ENCODE data around the gene RSAD2. TPM values are rescaled to one million over a fixed set of nuclear protein-coding genes. Genes with fewer than 3 reads are reported as not detected.

RSAD2 gene
- total and polyA plus RNA-seq, 2 of the 4 experiments (the other 2 are of a cell fraction): not detected

GRCh38 chr2:6845903-6846302, 31.7 kb upstream of the RSAD2 start:
- no peak overlapping the region for H2BK5ac ChIP-seq (ENCODE audit: low read depth, low read length, poor library complexity, severe bottlenecking)
- no peak overlapping the region for H2BK15ac ChIP-seq (ENCODE audit: low read depth, low read length)
- H2AK9ac ChIP-seq (replicated peaks; ENCODE audit: low read depth, low read length, poor library complexity): no peak overlapping the region
- H2BK20ac ChIP-seq (ENCODE audit: low read depth, low read length): no peak overlapping the region
- no peak for ATAC-seq (ENCODE audit: low read depth)
- H3K23ac ChIP-seq (ENCODE audit: low read depth, low read length): no peak overlapping the region
- no peak overlapping the region for H3K4me2 ChIP-seq (ENCODE audit: low read depth, low read length)
- H2BK120ac ChIP-seq (ENCODE audit: low read depth, low read length): no peak overlapping the region
- no CpG with 5 or more reads among the region's 2 CpGs for WGBS, 2 experiments (ENCODE audit: extremely low coverage in 2 of 2, insufficient read length in 1 of 2)
- no peak overlapping the region for H3K18ac ChIP-seq (ENCODE audit: low read depth, low read length)
- H3K4ac ChIP-seq (ENCODE audit: low read depth, low read length): no peak overlapping the region
- H3K79me1 ChIP-seq (ENCODE audit: low read depth in 1 of 2, low read length in 2 of 2): no peaks in the 10 kb centered on the region
- H4K5ac ChIP-seq (ENCODE audit: low read depth, low read length): no peak overlapping the region
- peaks cover 11% of the 10 kb centered on the region for H3K9me3 ChIP-seq (ENCODE audit: control insufficient read depth, insufficient read depth, low read length)
- in situ Hi-C loops (cut with MboI; ENCODE audit: low sequenced_read_pairs): no loop called here
- H3K9me1 ChIP-seq (ENCODE audit: insufficient read depth, low read length): no peaks in the 10 kb centered on the region
- BruUV-seq (replicated peaks): no TSS peak
- H4K8ac ChIP-seq (ENCODE audit: low read depth in 2 of 2, low read length in 2 of 2): no peak overlapping the region
- ChIA-PET CTCF (no interaction called here), POLR2A (ENCODE audit: unreplicated experiment) (no interaction called here)
- H3K4me3 ChIP-seq (ENCODE audit: insufficient read depth, low read depth, low read length): no peak overlapping the region
- no peak overlapping the region for H4K91ac ChIP-seq (ENCODE audit: insufficient read depth, low read depth, low read length)
- intact Hi-C loops (cut with micrococcal nuclease): no loop called here
- DNase-seq: no peak
- H3K27ac ChIP-seq (ENCODE audit: insufficient read depth, low read length): no peak overlapping the region
- H3K27me3 ChIP-seq (ENCODE audit: control insufficient read depth, insufficient read depth, low read length): no peaks in the 10 kb centered on the region
- dilution Hi-C loops (cut with HindIII; ENCODE audit: low sequenced_read_pairs, unreplicated experiment): no loop called here
- H2AK5ac ChIP-seq (ENCODE audit: low read depth, low read length): no peak overlapping the region
- no peaks in the 10 kb centered on the region for H4K20me1 ChIP-seq (ENCODE audit: insufficient read depth, low read length)
- H3K36me3 ChIP-seq (ENCODE audit: control insufficient read depth, insufficient read depth, low read length): no peaks in the 10 kb centered on the region
- no peak for TF ChIP-seq FOS (IDR thresholded peaks at IDR 0.05; ENCODE audit: low read depth, low read length)
- no peak for TF ChIP-seq MAZ (IDR thresholded peaks at IDR 0.05; ENCODE audit: borderline replicate concordance, low read depth, low read length)
- TF ChIP-seq POLR2A (IDR thresholded peaks at IDR 0.05; ENCODE audit: low read depth, low read length): no peak
- TF ChIP-seq CEBPB (IDR thresholded peaks at IDR 0.05; ENCODE audit: low read depth, low read length): no peak
- TF ChIP-seq CHD1 (IDR thresholded peaks at IDR 0.05; ENCODE audit: low read depth, low read length): no peak
- H3K9ac ChIP-seq (ENCODE audit: low read depth, low read length): no peak overlapping the region
- H3K56ac ChIP-seq (ENCODE audit: extremely low read depth, insufficient read depth, low read length): no peak overlapping the region
- no peak overlapping the region for H2AFZ ChIP-seq (replicated peaks; ENCODE audit: low read length, poor library complexity)
- no peak overlapping the region for H3K14ac ChIP-seq (replicated peaks; ENCODE audit: low read depth, low read length)
- no peaks in the 10 kb centered on the region for H3K4me1 ChIP-seq (ENCODE audit: control insufficient read depth, insufficient read depth, low read length)

Measured in IMR-90 (cell line).